Psoas muscle (tissue), 8 donors: ENCODE results near the gene AURKB. TPM values are rescaled to one million over a fixed set of nuclear protein-coding genes. Genes with fewer than 3 reads are reported as not detected.

ENCODE experiments used
- ATAC-seq, 4 donors: fragments of 200-7000 bp; cut with Tn5 transposase; one replicate each; pipeline ENCODE4 v1.9.1; 2020; ENCODE audit warnings: moderate library complexity in 3 of 4, mild to moderate bottlenecking in 2 of 4
- DNase-seq, 2 donors: peaks; one replicate each; pipeline ENCODE4 v3.0.0-alpha.2; 2020
- H3K27ac ChIP-seq: fragments of 200-600 bp; one replicate; pipeline ENCODE4 v1.8.0; 2022
- H3K27me3 ChIP-seq, 3 donors: fragments of 200-600 bp in 1 of 3; one replicate each; pipeline versions ENCODE4 v1.6.1 to v1.8.0; 2013 to 2022; ENCODE audit warnings: low read length in 2 of 3, mild to moderate bottlenecking in 2 of 3, moderate library complexity in 1 of 3; ENCODE audit not compliant: insufficient read depth in 3 of 3
- H3K36me3 ChIP-seq, 2 donors: fragments of 200-600 bp in 1 of 2; one replicate each; pipeline versions ENCODE4 v1.6.1 to v1.8.0; 2013 to 2022; ENCODE audit warnings: low read depth in 1 of 2, mild to moderate bottlenecking in 1 of 2, moderate library complexity in 1 of 2; ENCODE audit not compliant: insufficient read depth in 1 of 2
- H3K4me1 ChIP-seq: fragments of 200-600 bp; one replicate; pipeline ENCODE4 v1.8.0; 2022
- H3K4me3 ChIP-seq: fragments of 200-600 bp; one replicate; pipeline ENCODE4 v1.8.0; 2022; ENCODE audit warnings: mild to moderate bottlenecking
- H3K9me3 ChIP-seq: fragments of 200-600 bp; one replicate; pipeline ENCODE4 v1.8.0; 2022
- WGBS, 3 donors: extraction: QIAGEN DNeasy Blood & Tissue Kit; methylation state at CpG; one replicate each; pipeline versions ENCODE4 v1.1.6 to v1.1.7; 2013; 5-methylcytosine and 5-hydroxymethylcytosine counted together
- intact Hi-C, 2 donors: fragments of 100-400 bp; cut with DNase I; formaldehyde crosslinking; loops; one replicate each; pipeline versions ENCODE4 v1.11.0 to v1.14.2; 2022
- polyA plus RNA-seq, 3 donors: library from polyadenylated mRNA; stranded (reverse); fragments of 200-250 nt; gene quantifications; one replicate each; pipeline ENCODE4 v1.2.3, GENCODE V29; 2013
- total RNA-seq, 4 donors: library from RNA; stranded (reverse); fragmentation: NEBNext Ultra II Directional in 2 of 4; extraction: Animal tissue kit (Norgen Biotek cat#: 25700) in 2 of 4; gene quantifications; one replicate each; pipeline versions ENCODE4 v1.2.1 to v1.2.4, GENCODE V29; 2021 to 2023
- TF ChIP-seq, protein P1 (sequence below): fragments of 200-600 bp; IDR thresholded peaks from one replicate; pipeline ENCODE4 v1.8.0; 2022; ENCODE audit warnings: antibody characterized with exemption
- donor health status: healthy with polysubstance abuse.
- donor health status: DM: no; HTN: no; CAD: no; lungs with moderate emphysema.
- donor health status: Bipolar disorder and iron deficiency.
- donor health status: healthy.
- donor health status: DM: yes; HTN: yes; CAD: no.
- donor health status: DM: no; HTN: no; CAD: no.
- donor health status: DM: no; HTN: no; CAD: no.
- donor health status: DM: yes; HTN: yes; CAD: no.

The AURKB gene
- total and polyA plus RNA-seq, 7 donors: 0.39 to 1.1 TPM; not detected in 5

DNA sequence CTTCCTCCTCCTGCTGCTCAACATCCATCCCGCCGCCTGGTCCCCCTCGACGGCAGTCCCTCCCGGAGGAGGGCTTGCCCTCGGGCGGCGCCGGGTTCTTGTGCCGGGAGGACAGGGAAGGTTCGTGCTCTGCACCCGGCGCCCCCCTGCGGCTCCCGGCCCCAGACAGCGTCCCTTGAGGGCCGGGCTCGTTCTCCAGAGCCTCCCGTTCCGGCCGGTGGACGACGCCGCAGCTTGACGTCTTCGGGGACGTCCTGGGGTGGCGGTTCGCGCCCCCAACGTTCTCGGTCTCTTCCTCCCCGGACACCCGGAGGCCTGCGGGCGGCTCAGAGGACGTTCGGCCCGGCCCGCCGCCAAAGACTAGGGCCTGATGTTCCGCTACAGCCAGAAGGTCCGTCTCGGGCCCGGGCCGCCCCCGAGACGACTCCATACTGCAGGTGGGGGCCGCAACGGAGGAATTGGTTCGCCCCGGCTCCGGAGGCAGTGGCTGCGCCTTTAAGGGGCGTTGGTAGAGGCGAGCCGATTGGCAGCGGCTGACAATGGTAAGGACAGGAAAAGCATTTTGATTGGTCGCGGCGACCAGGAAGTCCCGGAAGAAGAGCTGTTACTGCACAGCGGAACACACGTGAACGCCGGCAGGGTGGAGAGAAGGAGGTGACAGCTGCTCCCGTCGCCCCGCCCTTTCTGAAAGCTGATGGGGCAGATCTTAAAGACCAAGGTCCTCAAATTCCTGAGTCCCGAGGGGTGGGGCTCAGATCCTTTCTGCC, 20.5 kb downstream of the AURKB start, which contains the start of gene BORCS6:
BORCS6 (minus strand) TSS at position 470 of the 767 bp plus-strand sequence; CDS start at position 430, 40 bp downstream.
- Histone ChIP-seq H3K4me3 (peak within 1 kb of the TSS; percentile 93), H3K9me3 (no peaks in the 10 kb centered on the region), H3K4me1 (peaks cover 22% of the 10 kb centered on the region), H3K36me3 (no peaks in the 10 kb centered on the region), H3K27me3 (no peaks in the 10 kb centered on the region), H3K27ac (peak within 1 kb of the TSS; percentile 96)
- ATAC-seq (peak; percentile 72 to 75 (median 74)), DNase-seq (peak; percentile 97 to 99)
- 0% methylated on average over 49 to 70 of the region's 70 CpGs for WGBS, 3 donors
- TF ChIP-seq, protein P1, sequence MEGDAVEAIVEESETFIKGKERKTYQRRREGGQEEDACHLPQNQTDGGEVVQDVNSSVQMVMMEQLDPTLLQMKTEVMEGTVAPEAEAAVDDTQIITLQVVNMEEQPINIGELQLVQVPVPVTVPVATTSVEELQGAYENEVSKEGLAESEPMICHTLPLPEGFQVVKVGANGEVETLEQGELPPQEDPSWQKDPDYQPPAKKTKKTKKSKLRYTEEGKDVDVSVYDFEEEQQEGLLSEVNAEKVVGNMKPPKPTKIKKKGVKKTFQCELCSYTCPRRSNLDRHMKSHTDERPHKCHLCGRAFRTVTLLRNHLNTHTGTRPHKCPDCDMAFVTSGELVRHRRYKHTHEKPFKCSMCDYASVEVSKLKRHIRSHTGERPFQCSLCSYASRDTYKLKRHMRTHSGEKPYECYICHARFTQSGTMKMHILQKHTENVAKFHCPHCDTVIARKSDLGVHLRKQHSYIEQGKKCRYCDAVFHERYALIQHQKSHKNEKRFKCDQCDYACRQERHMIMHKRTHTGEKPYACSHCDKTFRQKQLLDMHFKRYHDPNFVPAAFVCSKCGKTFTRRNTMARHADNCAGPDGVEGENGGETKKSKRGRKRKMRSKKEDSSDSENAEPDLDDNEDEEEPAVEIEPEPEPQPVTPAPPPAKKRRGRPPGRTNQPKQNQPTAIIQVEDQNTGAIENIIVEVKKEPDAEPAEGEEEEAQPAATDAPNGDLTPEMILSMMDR: no peak
- intact Hi-C loops: loop anchor here in 1 of 2 donors (2.0 kb wide), 1 partner anchor 59 kb away; the partner anchor contains the start of genes CTC1 and PFAS

DNA sequence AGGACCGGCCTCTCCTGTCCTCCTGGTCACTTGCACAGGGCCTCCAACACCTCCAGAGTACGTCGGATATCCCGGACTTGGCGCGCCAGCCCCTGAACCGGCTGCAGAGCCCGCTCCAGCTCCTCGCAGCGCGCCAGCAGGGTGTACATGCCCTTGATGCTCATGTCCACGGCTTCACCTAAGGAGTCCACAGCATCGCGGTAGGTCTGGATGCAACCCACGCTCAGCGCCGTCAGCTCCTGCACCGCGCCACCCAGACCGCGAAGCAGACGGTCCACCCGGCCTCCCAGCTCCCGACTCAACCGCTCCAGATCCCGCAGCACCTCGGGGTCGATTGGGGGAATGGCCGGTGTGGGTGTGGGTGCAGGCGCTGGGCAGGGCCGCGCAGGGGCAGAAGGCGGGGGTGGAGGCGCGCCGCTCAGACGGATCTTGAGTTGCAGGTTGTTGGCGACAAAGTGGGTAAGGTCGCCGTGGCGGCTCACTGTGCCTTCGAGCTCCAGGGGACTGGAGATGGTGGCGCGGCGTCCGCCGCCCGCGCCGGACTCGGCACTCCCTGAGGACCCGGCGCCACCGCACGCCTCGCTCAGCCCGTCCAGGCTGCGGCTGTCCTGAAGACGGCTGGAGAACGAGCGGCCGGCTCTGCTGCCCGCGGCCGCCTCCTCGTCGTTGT, 21.2 kb downstream of the AURKB start:
- 4 to 9% (median 5%) methylated on average over 49 to 67 of the region's 67 CpGs for WGBS, 3 donors
- DNase-seq: no peak
- peaks cover 22% of the 10 kb centered on the region for H3K4me1 ChIP-seq
- intact Hi-C loops: no loop called here
- TF ChIP-seq, protein P1: no peak
- no peaks in the 10 kb centered on the region for H3K9me3 ChIP-seq
- H3K27me3 ChIP-seq: no peaks in the 10 kb centered on the region
- no peaks in the 10 kb centered on the region for H3K36me3 ChIP-seq
- peak overlapping the region; percentile 93 for H3K4me3 ChIP-seq
- H3K27ac ChIP-seq: peak overlapping the region; percentile 96
- ATAC-seq: no peak

DNA sequence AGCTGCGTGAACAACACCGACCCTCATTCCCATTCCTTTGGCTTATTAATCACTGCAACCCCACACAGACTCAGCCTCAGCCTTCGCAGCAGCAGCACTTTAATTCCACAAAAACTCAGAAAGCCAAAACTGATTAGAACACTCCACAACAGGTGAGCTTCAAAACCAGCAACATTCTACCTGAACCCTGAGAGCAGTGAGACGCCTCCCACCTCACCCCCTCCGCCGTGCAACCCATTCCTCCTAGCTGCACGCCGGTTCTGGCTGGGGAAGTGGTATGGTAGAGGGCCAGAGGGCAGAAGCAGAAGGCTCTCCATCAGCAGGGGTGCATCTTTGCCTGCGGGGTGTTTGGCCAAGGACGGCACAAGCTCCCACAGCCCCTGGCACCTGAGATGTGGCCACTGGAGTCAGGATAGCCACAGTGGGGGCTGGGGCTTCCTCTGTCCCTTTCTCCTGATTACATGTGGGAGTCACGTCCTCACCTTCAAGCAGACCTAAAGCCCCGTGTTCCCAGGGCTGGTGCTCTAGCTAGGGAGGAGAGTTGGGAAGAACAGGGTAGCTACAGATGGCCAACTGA, 22.0 kb downstream of the AURKB start:
- TF ChIP-seq, protein P1: no peak
- intact Hi-C loops: no loop called here
- ATAC-seq (no peak), DNase-seq (no peak)
- peak overlapping the region; percentile 96 for H3K27ac ChIP-seq
- 32 to 41% (median 34%) methylated on average over 12 of the region's 12 CpGs for WGBS, 3 donors
- H3K36me3 ChIP-seq: no peaks in the 10 kb centered on the region
- H3K4me1 ChIP-seq: peaks cover 22% of the 10 kb centered on the region
- peak overlapping the region; percentile 93 for H3K4me3 ChIP-seq
- no peaks in the 10 kb centered on the region for H3K9me3 ChIP-seq
- no peaks in the 10 kb centered on the region for H3K27me3 ChIP-seq

DNA sequence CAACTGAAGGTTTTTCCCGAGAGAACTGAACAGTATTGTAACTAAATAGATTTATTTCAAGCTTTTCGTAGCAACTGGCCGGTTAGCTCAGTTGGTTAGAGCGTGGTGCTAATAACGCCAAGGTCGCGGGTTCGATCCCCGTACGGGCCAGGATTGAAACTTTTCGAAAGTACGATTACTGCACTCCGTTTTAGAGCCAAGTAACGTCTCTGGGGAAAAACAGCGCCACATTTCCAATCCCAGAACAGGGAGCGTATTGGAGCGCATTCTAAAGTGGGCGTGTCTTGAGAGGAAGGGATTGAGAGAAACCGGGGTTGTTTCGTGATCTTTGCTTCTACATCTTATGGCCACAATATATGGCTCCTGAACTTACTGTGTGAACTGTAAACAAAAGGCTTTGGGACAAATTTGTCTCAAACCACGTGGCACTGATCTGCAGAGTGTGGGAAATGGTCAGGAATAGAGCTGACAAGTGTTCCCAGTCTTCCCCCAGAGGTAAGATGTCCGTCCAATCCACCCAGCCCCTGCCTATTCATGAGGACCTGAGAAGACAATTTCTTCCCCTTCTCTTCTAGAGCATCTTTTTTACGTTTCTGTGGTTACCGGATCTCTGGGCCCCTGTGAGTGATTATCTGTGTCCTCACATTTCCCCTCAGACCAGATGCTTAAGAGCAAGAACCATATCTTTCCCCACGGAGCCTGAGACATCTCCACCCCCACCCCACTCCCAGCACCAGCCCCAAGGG, 22.7 kb downstream of the AURKB start:
- peak overlapping the region; percentile 96 for H3K27ac ChIP-seq
- TF ChIP-seq, protein P1: no peak
- DNase-seq (peak; percentile 89 to 93), ATAC-seq (peak; percentile 57 to 68 (median 60))
- peaks cover 21% of the 10 kb centered on the region for H3K4me1 ChIP-seq
- no peaks in the 10 kb centered on the region for H3K36me3 ChIP-seq
- intact Hi-C loops: loop anchor here (1.0 to 2.0 kb wide), 3 partner anchors 35 to 69 kb away; partner anchors contain the start of gene ALOXE3 (in 1 of the 2)
- H3K9me3 ChIP-seq: no peaks in the 10 kb centered on the region
- WGBS, 3 donors: 1% methylated on average over 25 of the region's 25 CpGs
- H3K4me3 ChIP-seq: peak overlapping the region; percentile 93
- H3K27me3 ChIP-seq: no peaks in the 10 kb centered on the region
